Trophoblast cell (in vitro differentiated cells and primary cell): ENCODE measurements around the gene INSIG1.

Experiments used
- DNase-seq, 2 donors: peaks; one replicate each; pipeline ENCODE4 v3.0.0-alpha.2; 2016
- H2AFZ ChIP-seq: 2 replicates; pipeline ENCODE4 v1.6.1; 2013; ENCODE audit warnings: low read length, moderate library complexity, mild to moderate bottlenecking; ENCODE audit not compliant: insufficient read depth, poor library complexity
- H2AK5ac ChIP-seq: 2 replicates; pipeline ENCODE4 v1.6.1; 2013; ENCODE audit warnings: mild to moderate bottlenecking, low read length
- H2BK120ac ChIP-seq: 2 replicates; pipeline ENCODE4 v1.6.1; 2013; ENCODE audit warnings: low read length, mild to moderate bottlenecking, moderate library complexity; ENCODE audit not compliant: insufficient read depth, poor library complexity
- H2BK12ac ChIP-seq: 2 replicates; pipeline ENCODE4 v1.6.1; 2013; ENCODE audit warnings: mild to moderate bottlenecking, low read length, moderate library complexity
- H2BK5ac ChIP-seq: 2 replicates; pipeline ENCODE4 v1.6.1; 2013; ENCODE audit warnings: low read length, low read depth, moderate library complexity, mild to moderate bottlenecking; ENCODE audit not compliant: poor library complexity
- H3K14ac ChIP-seq: 2 replicates; pipeline ENCODE4 v1.6.1; 2013; ENCODE audit warnings: mild to moderate bottlenecking, low read length
- H3K18ac ChIP-seq: 2 replicates; pipeline ENCODE4 v1.6.1; 2013; ENCODE audit warnings: mild to moderate bottlenecking, low read length
- H3K23ac ChIP-seq: 2 replicates; pipeline ENCODE4 v1.6.1; 2013; ENCODE audit warnings: low read length
- H3K27ac ChIP-seq: 2 replicates; pipeline ENCODE4 v1.5.1; 2013; ENCODE audit warnings: low read depth, mild to moderate bottlenecking, inconsistent platforms, low read length, moderate library complexity
- H3K27me3 ChIP-seq: 2 replicates; pipeline ENCODE4 v1.6.1; 2013; ENCODE audit warnings: inconsistent platforms, mild to moderate bottlenecking, low read length, moderate library complexity; ENCODE audit not compliant: insufficient read depth
- H3K36me3 ChIP-seq, 2 experiments: 1 replicate in 1 of 2; 2 replicates in 1 of 2; pipeline ENCODE4 v1.6.1; 2013; ENCODE audit warnings: low read length in 2 of 2, mild to moderate bottlenecking in 2 of 2, moderate library complexity in 1 of 2; ENCODE audit not compliant: insufficient read depth in 2 of 2, control insufficient read depth in 1 of 2
- H3K4ac ChIP-seq: 2 replicates; pipeline ENCODE4 v1.6.1; 2013; ENCODE audit warnings: low read depth, mild to moderate bottlenecking, low read length, moderate library complexity
- H3K4me1 ChIP-seq, 2 experiments: 1 replicate in 1 of 2; 2 replicates in 1 of 2; pipeline ENCODE4 v1.6.1; 2013; ENCODE audit warnings: low read length in 2 of 2, mild to moderate bottlenecking in 2 of 2, moderate library complexity in 1 of 2; ENCODE audit not compliant: insufficient read depth in 2 of 2, control insufficient read depth in 1 of 2
- H3K4me2 ChIP-seq: 2 replicates; pipeline ENCODE4 v1.6.1; 2013; ENCODE audit warnings: inconsistent platforms, mild to moderate bottlenecking, low read length, moderate library complexity
- H3K4me3 ChIP-seq: 2 replicates; pipeline ENCODE4 v1.5.1; 2013; ENCODE audit warnings: mild to moderate bottlenecking, low read depth, low read length, inconsistent platforms
- H3K79me1 ChIP-seq: one replicate; pipeline ENCODE4 v1.6.1; 2013; ENCODE audit warnings: low read length
- H3K79me2 ChIP-seq: 2 replicates; pipeline ENCODE4 v1.6.1; 2013; ENCODE audit warnings: low read length, mild to moderate bottlenecking; ENCODE audit not compliant: control insufficient read depth, insufficient read depth, poor library complexity
- H3K9ac ChIP-seq: 2 replicates; pipeline ENCODE4 v1.6.1; 2013; ENCODE audit warnings: mild to moderate bottlenecking, low read length
- H3K9me3 ChIP-seq: 2 replicates; pipeline ENCODE4 v1.6.1; 2013; ENCODE audit warnings: low read depth, mild to moderate bottlenecking, control low read depth, inconsistent platforms, low read length; ENCODE audit not compliant: insufficient read depth
- H4K12ac ChIP-seq: 2 replicates; pipeline ENCODE4 v1.6.1; 2013; ENCODE audit warnings: low read depth, mild to moderate bottlenecking, low read length, moderate library complexity
- H4K8ac ChIP-seq: 2 replicates; pipeline ENCODE4 v1.6.1; 2013; ENCODE audit warnings: low read depth, mild to moderate bottlenecking, low read length, moderate library complexity
- H4K91ac ChIP-seq: one replicate; pipeline ENCODE4 v1.6.1; 2013; ENCODE audit warnings: low read depth, mild to moderate bottlenecking, low read length, moderate library complexity
- WGBS: extraction: QIAGEN DNeasy Blood & Tissue Kit; methylation state at CpG from one replicate; pipeline ENCODE4 v1.1.7; 2013; ENCODE audit warnings: missing lambda C conversion rate; ENCODE audit not compliant: insufficient read length, insufficient coverage; ENCODE audit errors: extremely low coverage; 5-methylcytosine and 5-hydroxymethylcytosine counted together

INSIG1 gene

GRCh38 chr7:155268921-155269650 is 28.6 kb upstream of the INSIG1 start:
- H2AFZ ChIP-seq: no peak overlapping the region

DNA sequence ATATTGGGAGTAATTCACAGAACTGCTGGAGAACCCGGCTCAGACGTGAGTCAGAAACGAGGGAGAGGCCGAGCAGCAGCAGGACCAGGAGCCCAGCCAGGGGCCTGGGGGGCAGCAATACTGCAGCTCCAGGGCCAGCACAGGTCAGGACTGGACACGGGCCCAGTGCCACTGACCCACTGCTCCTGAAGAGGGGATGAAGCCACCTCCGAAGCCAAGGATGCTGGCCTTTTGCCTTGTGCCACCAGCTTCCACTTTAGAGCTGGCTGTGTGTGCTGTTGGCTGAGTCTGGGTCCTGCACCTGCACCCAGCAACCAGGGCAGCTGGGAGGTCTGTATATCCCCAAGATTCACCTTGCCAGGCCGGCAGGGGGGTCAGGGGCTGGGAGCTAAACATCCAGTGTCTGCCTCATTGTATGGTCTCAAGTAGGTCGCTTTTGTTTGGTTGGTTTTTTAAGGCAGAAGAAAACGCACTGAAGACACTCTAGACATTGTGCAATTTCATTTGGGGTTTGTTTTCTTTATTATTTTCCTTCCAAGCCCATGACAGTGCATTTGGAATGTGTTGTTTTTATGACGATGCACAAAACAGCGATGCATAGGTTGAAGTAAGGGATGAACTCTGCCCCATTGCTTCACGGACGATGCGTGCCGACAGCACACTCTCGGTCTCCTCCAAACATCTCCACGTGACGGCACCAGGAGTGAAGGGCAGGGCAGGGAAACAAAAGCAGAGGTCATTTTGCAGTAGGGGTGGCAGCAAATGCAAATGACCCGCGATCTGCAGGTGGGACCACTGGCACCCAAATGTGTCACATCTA is 27.7 kb upstream of the INSIG1 start:
- Histone ChIP-seq H4K91ac (no peak overlapping the region), H3K36me3 (no peaks in the 10 kb centered on the region), H3K9me3 (peaks cover 3% of the 10 kb centered on the region), H3K9ac (no peak overlapping the region), H3K14ac (no peak overlapping the region), H3K79me1 (no peaks in the 10 kb centered on the region), H2BK5ac (no peak overlapping the region), H3K4me3 (peak overlapping the region; percentile 57), H2BK120ac (no peak overlapping the region), H2AFZ (no peak overlapping the region), H3K4me1 (no peaks in the 10 kb centered on the region), H3K18ac (no peak overlapping the region), H3K27me3 (no peaks in the 10 kb centered on the region), H3K4ac (no peak overlapping the region), H2BK12ac (no peak overlapping the region), H3K4me2 (no peak overlapping the region), H2AK5ac (no peak overlapping the region), H4K12ac (no peak overlapping the region), H3K79me2 (no peaks in the 10 kb centered on the region), H4K8ac (no peak overlapping the region), H3K27ac (no peak overlapping the region), H3K23ac (no peak overlapping the region)
- DNase-seq: peak; percentile 56 to 75
- no CpG with 5 or more reads among the region's 20 CpGs for WGBS

More at GRCh38 chr7:155268921-155269650, 28.6 kb upstream of the INSIG1 start:
- Histone ChIP-seq H3K4me2 (no peak overlapping the region), H4K8ac (no peak overlapping the region), H3K4me3 (no peak overlapping the region), H2BK5ac (no peak overlapping the region), H2BK12ac (no peak overlapping the region), H4K12ac (no peak overlapping the region), H4K91ac (no peak overlapping the region), H3K36me3 (no peaks in the 10 kb centered on the region), H3K9ac (no peak overlapping the region), H2AK5ac (no peak overlapping the region), H3K27me3 (no peaks in the 10 kb centered on the region), H3K27ac (no peak overlapping the region), H2BK120ac (no peak overlapping the region), H3K18ac (no peak overlapping the region), H3K79me2 (no peaks in the 10 kb centered on the region), H3K23ac (no peak overlapping the region), H3K4me1 (no peaks in the 10 kb centered on the region), H3K14ac (no peak overlapping the region), H3K9me3 (peaks cover 3% of the 10 kb centered on the region), H3K4ac (no peak overlapping the region), H3K79me1 (no peaks in the 10 kb centered on the region)
- WGBS: no CpG with 5 or more reads among the region's 6 CpGs
- no peak for DNase-seq

GRCh38 chr7:155270861-155271260 is 26.8 kb upstream of the INSIG1 start:
- H3K9ac ChIP-seq: no peak overlapping the region
- H2BK5ac ChIP-seq: no peak overlapping the region
- H3K23ac ChIP-seq: no peak overlapping the region
- H4K8ac ChIP-seq: no peak overlapping the region
- H3K9me3 ChIP-seq: peaks cover 3% of the 10 kb centered on the region
- no peak overlapping the region for H2BK120ac ChIP-seq
- DNase-seq: no peak
- H4K12ac ChIP-seq: no peak overlapping the region
- H3K4me3 ChIP-seq: no peak overlapping the region
- no peak overlapping the region for H3K4me2 ChIP-seq
- no peaks in the 10 kb centered on the region for H3K36me3 ChIP-seq
- no peaks in the 10 kb centered on the region for H3K79me2 ChIP-seq
- no peak overlapping the region for H2AK5ac ChIP-seq
- WGBS: no CpG with 5 or more reads among the region's 3 CpGs
- no peak overlapping the region for H3K14ac ChIP-seq
- H2BK12ac ChIP-seq: no peak overlapping the region
- H2AFZ ChIP-seq: no peak overlapping the region
- H4K91ac ChIP-seq: no peak overlapping the region
- no peak overlapping the region for H3K27ac ChIP-seq
- H3K4ac ChIP-seq: no peak overlapping the region
- no peaks in the 10 kb centered on the region for H3K27me3 ChIP-seq
- H3K79me1 ChIP-seq: no peaks in the 10 kb centered on the region
- no peak overlapping the region for H3K18ac ChIP-seq
- no peaks in the 10 kb centered on the region for H3K4me1 ChIP-seq

DNA sequence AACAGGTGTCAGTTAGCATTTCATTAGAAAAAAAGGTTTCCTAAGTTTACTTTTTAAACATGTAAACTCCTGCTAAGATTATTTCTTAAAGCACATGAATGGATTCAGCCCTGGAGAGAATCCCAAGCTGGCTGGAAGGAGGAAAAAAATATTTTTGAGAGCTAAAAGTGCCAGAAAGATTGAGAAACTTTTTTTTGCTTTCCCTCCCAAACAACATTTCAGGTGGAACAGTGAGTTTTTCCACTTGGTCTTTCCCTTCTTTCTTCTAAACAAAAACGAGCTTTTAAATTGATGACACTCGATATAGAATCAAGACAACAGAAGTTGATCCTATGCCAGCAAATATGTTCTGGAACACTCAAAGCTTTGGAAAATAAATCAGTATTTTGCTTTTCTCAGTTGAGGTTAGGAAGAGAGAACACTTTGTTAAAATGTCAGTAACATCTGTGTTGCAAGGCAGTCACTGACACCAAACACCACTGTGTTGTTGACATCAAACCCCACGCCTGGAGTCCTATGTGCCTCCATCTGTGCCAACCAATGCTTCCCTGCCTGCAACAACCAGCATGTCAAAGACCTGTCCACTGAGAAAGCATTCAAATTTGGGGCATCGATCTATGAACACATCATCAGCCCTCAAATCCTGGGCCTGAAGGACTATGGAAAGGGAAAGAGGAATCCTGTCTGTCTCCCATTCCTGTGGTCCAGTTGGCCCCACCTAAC is 22.9 kb upstream of the INSIG1 start:
- Histone ChIP-seq H3K9ac (no peak overlapping the region), H4K12ac (no peak overlapping the region), H2AFZ (no peak overlapping the region), H2BK5ac (no peak overlapping the region), H3K79me1 (no peaks in the 10 kb centered on the region), H3K27ac (no peak overlapping the region), H4K8ac (no peak overlapping the region), H3K79me2 (no peaks in the 10 kb centered on the region), H3K18ac (no peak overlapping the region), H4K91ac (no peak overlapping the region), H3K23ac (no peak overlapping the region), H3K27me3 (no peaks in the 10 kb centered on the region), H2BK120ac (no peak overlapping the region), H3K9me3 (no peaks in the 10 kb centered on the region), H2BK12ac (no peak overlapping the region), H3K4me3 (no peak overlapping the region), H3K4me2 (no peak overlapping the region), H3K14ac (no peak overlapping the region), H3K4ac (no peak overlapping the region), H3K4me1 (no peaks in the 10 kb centered on the region), H3K36me3 (no peaks in the 10 kb centered on the region), H2AK5ac (no peak overlapping the region)
- DNase-seq: no peak
- WGBS: no CpG with 5 or more reads among the region's 4 CpGs
